Endodermal cell (in vitro differentiated cells): ENCODE data around the gene LOXHD1. TPM values are rescaled to one million over a fixed set of nuclear protein-coding genes. Genes with fewer than 3 reads are reported as not detected.

Source experiments
- DNase-seq: peaks from one replicate; pipeline ENCODE4 v3.0.0-alpha.2; 2017
- H3K27ac ChIP-seq: 2 replicates; pipeline ENCODE4 v1.5.1; 2013; ENCODE audit warnings: mild to moderate bottlenecking, low read depth, low read length, moderate library complexity
- H3K27me3 ChIP-seq: 2 replicates; pipeline ENCODE4 v1.6.1; 2013; ENCODE audit warnings: mild to moderate bottlenecking, low read length, moderate library complexity; ENCODE audit not compliant: insufficient read depth, control insufficient read depth, poor library complexity, severe bottlenecking
- H3K36me3 ChIP-seq: 2 replicates; pipeline ENCODE4 v1.7.0; 2013; ENCODE audit warnings: mild to moderate bottlenecking, low read length, moderate library complexity; ENCODE audit not compliant: control insufficient read depth, insufficient read depth
- H3K4me1 ChIP-seq: one replicate; pipeline ENCODE4 v1.7.0; 2013; ENCODE audit warnings: low read length; ENCODE audit not compliant: control insufficient read depth, insufficient read depth
- H3K4me3 ChIP-seq: 2 replicates; pipeline ENCODE4 v1.5.1; 2013; ENCODE audit warnings: mild to moderate bottlenecking, low read length, moderate library complexity
- H3K9ac ChIP-seq: 2 replicates; pipeline ENCODE4 v1.6.1; 2013; ENCODE audit warnings: mild to moderate bottlenecking, low read length, moderate library complexity; ENCODE audit not compliant: poor library complexity, severe bottlenecking; ENCODE audit errors: extremely low read depth
- H3K9me3 ChIP-seq: 2 replicates; pipeline ENCODE4 v1.6.1; 2013; ENCODE audit warnings: mild to moderate bottlenecking, low read length, moderate library complexity; ENCODE audit not compliant: control insufficient read depth
- H3K27ac Mint-ChIP-seq: 2 replicates; pipeline ENCODE4 v1.8.0; 2020; ENCODE audit warnings: mixed read lengths
- H3K27me3 Mint-ChIP-seq: 2 replicates; pipeline ENCODE4 v1.8.0; 2021; ENCODE audit warnings: mild to moderate bottlenecking, mixed read lengths; ENCODE audit not compliant: insufficient read depth
- H3K36me3 Mint-ChIP-seq: 2 replicates; pipeline ENCODE4 v1.8.0; 2020; ENCODE audit warnings: low read depth, mixed read lengths
- H3K4me1 Mint-ChIP-seq: 2 replicates; pipeline ENCODE4 v1.8.0; 2020; ENCODE audit warnings: mixed read lengths
- H3K4me3 Mint-ChIP-seq: 2 replicates; pipeline ENCODE4 v1.8.0; 2020; ENCODE audit warnings: mild to moderate bottlenecking, moderate library complexity, mixed read lengths
- H3K9me3 Mint-ChIP-seq: 2 replicates; pipeline ENCODE4 v1.8.0; 2020; ENCODE audit warnings: mild to moderate bottlenecking, mixed read lengths
- WGBS, 2 experiments: methylation state at CpG; one replicate each; pipeline versions ENCODE4 v1.1.5 to v1.1.7; 2013; ENCODE audit warnings: missing lambda C conversion rate in 2 of 2, mixed read lengths in 1 of 2; ENCODE audit not compliant: insufficient coverage in 1 of 2, insufficient read length in 1 of 2; 5-methylcytosine and 5-hydroxymethylcytosine counted together
- total RNA-seq, 2 donors: library from RNA; stranded (reverse); fragmentation: NEBNext Ultra II Directional in 1 of 2; extraction: Animal tissue kit (Norgen Biotek cat#: 25700) in 1 of 2; gene quantifications; 2 replicates in 1 of 2; 3 replicates in 1 of 2; pipeline ENCODE4 v1.2.1, GENCODE V29; 2021
- TF ChIP-seq, protein P1 (sequence below): fragments of 200-600 bp; sonication (generic); conservative IDR thresholded peaks from 2 replicates; pipeline ENCODE4 v1.5.0; 2021; ENCODE audit warnings: antibody characterized with exemption, mild to moderate bottlenecking

LOXHD1 gene
- total RNA-seq, 2 donors from 2014 or later = 2.1 TPM; not detected in 1

DNA sequence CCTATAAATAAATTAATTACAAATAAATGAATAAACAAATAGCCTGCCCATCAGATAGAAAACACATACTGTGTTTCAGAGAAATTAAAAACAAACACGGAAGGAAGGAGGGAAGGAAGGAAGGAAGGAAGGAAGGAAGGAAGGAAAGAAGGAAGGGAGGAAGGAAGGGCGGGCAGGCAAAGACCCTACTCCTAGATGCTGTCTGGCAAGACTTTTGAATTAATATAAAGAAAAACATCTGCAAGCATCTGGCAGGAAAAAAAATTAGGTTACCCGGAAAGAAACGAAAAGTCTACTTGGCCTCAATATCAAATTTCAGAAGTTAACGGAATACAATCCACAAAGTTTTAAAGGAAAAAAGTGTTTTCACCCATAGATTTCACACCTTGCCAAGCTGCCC is 49.1 kb downstream of the LOXHD1 start:
- no peak overlapping the region for H3K4me3 ChIP-seq
- no peaks in the 10 kb centered on the region for H3K9me3 ChIP-seq
- H3K9ac ChIP-seq = no peak overlapping the region
- WGBS, 2 experiments = 91 to 94% methylated on average over 3 to 5 of the region's 5 CpGs
- H3K36me3 ChIP-seq = no peaks in the 10 kb centered on the region
- TF ChIP-seq, protein P1, sequence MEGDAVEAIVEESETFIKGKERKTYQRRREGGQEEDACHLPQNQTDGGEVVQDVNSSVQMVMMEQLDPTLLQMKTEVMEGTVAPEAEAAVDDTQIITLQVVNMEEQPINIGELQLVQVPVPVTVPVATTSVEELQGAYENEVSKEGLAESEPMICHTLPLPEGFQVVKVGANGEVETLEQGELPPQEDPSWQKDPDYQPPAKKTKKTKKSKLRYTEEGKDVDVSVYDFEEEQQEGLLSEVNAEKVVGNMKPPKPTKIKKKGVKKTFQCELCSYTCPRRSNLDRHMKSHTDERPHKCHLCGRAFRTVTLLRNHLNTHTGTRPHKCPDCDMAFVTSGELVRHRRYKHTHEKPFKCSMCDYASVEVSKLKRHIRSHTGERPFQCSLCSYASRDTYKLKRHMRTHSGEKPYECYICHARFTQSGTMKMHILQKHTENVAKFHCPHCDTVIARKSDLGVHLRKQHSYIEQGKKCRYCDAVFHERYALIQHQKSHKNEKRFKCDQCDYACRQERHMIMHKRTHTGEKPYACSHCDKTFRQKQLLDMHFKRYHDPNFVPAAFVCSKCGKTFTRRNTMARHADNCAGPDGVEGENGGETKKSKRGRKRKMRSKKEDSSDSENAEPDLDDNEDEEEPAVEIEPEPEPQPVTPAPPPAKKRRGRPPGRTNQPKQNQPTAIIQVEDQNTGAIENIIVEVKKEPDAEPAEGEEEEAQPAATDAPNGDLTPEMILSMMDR = no peak
- peaks cover 20% of the 10 kb centered on the region for H3K27me3 ChIP-seq
- no peaks in the 10 kb centered on the region for H3K36me3 Mint-ChIP-seq
- no peak overlapping the region for H3K27ac ChIP-seq
- H3K9me3 Mint-ChIP-seq = no peaks in the 10 kb centered on the region
- H3K27ac Mint-ChIP-seq = no peak overlapping the region
- no peak overlapping the region for H3K4me3 Mint-ChIP-seq
- DNase-seq = no peak
- no peaks in the 10 kb centered on the region for H3K27me3 Mint-ChIP-seq
- no peaks in the 10 kb centered on the region for H3K4me1 Mint-ChIP-seq
- H3K4me1 ChIP-seq = no peaks in the 10 kb centered on the region

DNA sequence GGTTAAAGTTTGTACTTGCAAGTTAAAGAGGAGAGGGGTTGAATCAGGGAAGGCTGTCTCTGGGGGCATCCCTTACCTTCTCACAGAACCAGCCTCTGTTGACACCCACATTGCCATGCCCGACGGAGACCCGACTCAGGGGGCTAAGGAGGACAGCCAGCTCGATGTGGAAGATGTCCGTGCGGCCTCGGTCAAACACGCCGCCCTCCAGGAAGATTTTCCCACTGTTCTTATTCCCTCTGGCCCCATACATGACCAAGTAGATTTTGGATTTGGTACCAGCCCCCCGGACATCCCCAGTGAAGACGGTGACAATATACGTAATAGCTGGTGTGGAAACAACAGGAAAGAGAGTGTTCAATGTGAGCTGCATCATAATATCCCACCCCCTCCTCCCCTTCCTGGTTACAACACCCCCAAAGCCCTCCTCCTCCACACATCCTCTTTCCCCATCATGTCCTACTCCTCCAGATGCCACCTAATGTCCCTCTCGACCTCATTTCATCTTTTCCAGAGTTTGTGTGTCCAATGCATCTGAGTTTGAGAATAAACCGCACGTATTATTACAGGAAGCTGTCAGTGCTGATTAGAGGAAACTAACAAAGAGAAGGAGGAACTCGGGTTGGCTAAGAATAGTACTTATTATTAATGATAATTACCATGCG is 55.7 kb downstream of the LOXHD1 start:
- H3K4me3 Mint-ChIP-seq = no peak overlapping the region
- no peak for DNase-seq
- TF ChIP-seq, protein P1 = no peak
- H3K4me1 Mint-ChIP-seq = no peaks in the 10 kb centered on the region
- H3K27me3 Mint-ChIP-seq = no peaks in the 10 kb centered on the region
- no peaks in the 10 kb centered on the region for H3K4me1 ChIP-seq
- 87 to 100% methylated on average over 9 to 16 of the region's 17 CpGs for WGBS, 2 experiments
- H3K27ac ChIP-seq = no peak overlapping the region
- H3K27ac Mint-ChIP-seq = no peak overlapping the region
- H3K36me3 ChIP-seq = no peaks in the 10 kb centered on the region
- H3K9me3 ChIP-seq = no peaks in the 10 kb centered on the region
- peaks cover 5% of the 10 kb centered on the region for H3K27me3 ChIP-seq
- no peaks in the 10 kb centered on the region for H3K9me3 Mint-ChIP-seq
- no peak overlapping the region for H3K9ac ChIP-seq
- H3K4me3 ChIP-seq = no peak overlapping the region
- H3K36me3 Mint-ChIP-seq = no peaks in the 10 kb centered on the region

DNA sequence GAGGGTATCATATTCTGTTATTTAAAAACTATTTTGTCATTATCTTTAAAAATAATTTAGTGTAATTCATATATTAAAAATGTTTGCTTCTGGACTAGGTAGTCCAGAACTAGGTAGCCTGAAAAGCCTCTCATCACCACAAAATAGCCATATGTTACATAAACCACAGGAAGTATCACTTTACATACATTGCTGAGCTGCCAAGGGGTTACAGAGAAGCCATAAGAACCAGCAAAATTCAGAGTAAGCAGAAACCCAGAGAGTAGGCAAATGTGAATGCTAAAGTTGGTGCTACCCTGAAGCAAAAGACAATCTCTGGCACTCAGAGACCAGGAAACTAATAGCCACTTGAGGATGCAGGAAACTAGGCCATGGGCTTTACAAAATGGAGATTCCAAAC is 60.9 kb downstream of the LOXHD1 start:
- Histone ChIP-seq H3K36me3 (no peaks in the 10 kb centered on the region), H3K9me3 (no peaks in the 10 kb centered on the region), H3K4me3 (no peak overlapping the region), H3K27ac (no peak overlapping the region), H3K9ac (no peak overlapping the region), H3K27me3 (no peaks in the 10 kb centered on the region), H3K4me1 (no peaks in the 10 kb centered on the region)
- H3K4me1 Mint-ChIP-seq = peaks cover 2% of the 10 kb centered on the region
- TF ChIP-seq, protein P1 = no peak
- DNase-seq = no peak
- H3K4me3 Mint-ChIP-seq = no peak overlapping the region
- H3K27me3 Mint-ChIP-seq = no peaks in the 10 kb centered on the region
- no peak overlapping the region for H3K27ac Mint-ChIP-seq
- H3K36me3 Mint-ChIP-seq = no peaks in the 10 kb centered on the region
- no peaks in the 10 kb centered on the region for H3K9me3 Mint-ChIP-seq
